ENCODE results near the gene GABPB2. TPM values are rescaled to one million over a fixed set of nuclear protein-coding genes. Genes with fewer than 3 reads are reported as not detected.

The GABPB2 gene
- total and polyA plus RNA-seq, 2 of the 13 experiments (the other 11 are each of a cell fraction or from before 2014, with no cell fraction given), result 0.09 TPM; not detected in 1

DNA sequence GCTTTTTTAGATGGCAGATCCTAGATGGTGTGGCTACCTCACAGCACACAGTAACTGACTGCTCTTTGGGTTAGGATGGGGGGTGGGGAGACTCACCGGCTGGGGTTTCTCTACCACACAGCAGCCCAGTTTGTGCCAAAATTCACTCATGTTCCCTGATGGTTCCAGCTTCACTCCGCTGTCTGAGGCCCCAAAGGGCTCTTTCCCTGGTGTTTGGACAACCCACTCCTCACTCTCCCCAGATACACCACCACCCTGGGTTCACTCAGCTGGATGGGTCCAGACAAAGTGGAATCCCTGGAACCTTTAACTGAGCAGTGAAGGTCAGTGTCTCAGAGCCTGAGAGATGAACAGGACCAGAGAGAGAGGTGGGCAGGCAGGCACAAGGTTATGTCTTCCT lies 15.0 kb upstream of the GABPB2 start:
- Histone ChIP-seq H3K4me3 (replicated peaks in 1 of 3; ENCODE audit: insufficient read depth in 1 of 3, low read depth in 2 of 3, low read length in 3 of 3) (no peak overlapping the region), H3K27ac (ENCODE audit: extremely low read length, insufficient read depth, low read length) (no peak overlapping the region), H3K27me3 (ENCODE audit: control insufficient read depth in 1 of 2, insufficient read depth in 2 of 2, low read length in 2 of 2) (no peaks in the 10 kb centered on the region), H4K20me1 (ENCODE audit: insufficient read depth, low read length) (no peaks in the 10 kb centered on the region), H2AFZ (ENCODE audit: low read length) (no peak overlapping the region), H3K79me2 (ENCODE audit: insufficient read depth, low read length) (peaks cover 19% of the 10 kb centered on the region), H3K4me1 (ENCODE audit: insufficient read depth, low read length) (peaks cover 58% of the 10 kb centered on the region), H3K36me3 (replicated peaks in 1 of 2; ENCODE audit: control insufficient read depth in 1 of 2, insufficient read depth in 2 of 2, low read length in 2 of 2) (peaks cover 13 to 34% of the 10 kb centered on the region in 2 experiments), H3K9me3 (ENCODE audit: low read length) (no peaks in the 10 kb centered on the region), H3K4me2 (ENCODE audit: low read depth, low read length) (no peak overlapping the region), H3K9ac (ENCODE audit: insufficient read depth, low read depth, low read length) (no peak overlapping the region)
- DNase-seq (ENCODE audit: low spot score) (no peak), FAIRE-seq (no peak), ATAC-seq (no peak)
- in situ Hi-C loops (cut with HindIII; ENCODE audit: extremely low pct_ligation_motif_present, low pct_unique_long_range_greater_than_20kb) (no loop called here), intact Hi-C loops (cut with micrococcal nuclease; ENCODE audit: unreplicated experiment) (no loop called here)
- CTCF ChIA-PET (ENCODE audit: low intra/inter-chr PET ratio, low total read pairs), result no interaction called here
- WGBS (ENCODE audit: low lambda C conversion rate), result 100% methylated on average over 1 of the region's 2 CpGs
- no TSS peak for BruUV-seq (replicated peaks)
- POLR2A ChIA-PET, result interaction anchor here (0.6 to 1.2 kb wide), 2 partner anchors 9 to 49 kb away, joined by 3 read pairs; partner anchors contain the start of gene MINDY1
- TF ChIP-seq, protein P1, sequence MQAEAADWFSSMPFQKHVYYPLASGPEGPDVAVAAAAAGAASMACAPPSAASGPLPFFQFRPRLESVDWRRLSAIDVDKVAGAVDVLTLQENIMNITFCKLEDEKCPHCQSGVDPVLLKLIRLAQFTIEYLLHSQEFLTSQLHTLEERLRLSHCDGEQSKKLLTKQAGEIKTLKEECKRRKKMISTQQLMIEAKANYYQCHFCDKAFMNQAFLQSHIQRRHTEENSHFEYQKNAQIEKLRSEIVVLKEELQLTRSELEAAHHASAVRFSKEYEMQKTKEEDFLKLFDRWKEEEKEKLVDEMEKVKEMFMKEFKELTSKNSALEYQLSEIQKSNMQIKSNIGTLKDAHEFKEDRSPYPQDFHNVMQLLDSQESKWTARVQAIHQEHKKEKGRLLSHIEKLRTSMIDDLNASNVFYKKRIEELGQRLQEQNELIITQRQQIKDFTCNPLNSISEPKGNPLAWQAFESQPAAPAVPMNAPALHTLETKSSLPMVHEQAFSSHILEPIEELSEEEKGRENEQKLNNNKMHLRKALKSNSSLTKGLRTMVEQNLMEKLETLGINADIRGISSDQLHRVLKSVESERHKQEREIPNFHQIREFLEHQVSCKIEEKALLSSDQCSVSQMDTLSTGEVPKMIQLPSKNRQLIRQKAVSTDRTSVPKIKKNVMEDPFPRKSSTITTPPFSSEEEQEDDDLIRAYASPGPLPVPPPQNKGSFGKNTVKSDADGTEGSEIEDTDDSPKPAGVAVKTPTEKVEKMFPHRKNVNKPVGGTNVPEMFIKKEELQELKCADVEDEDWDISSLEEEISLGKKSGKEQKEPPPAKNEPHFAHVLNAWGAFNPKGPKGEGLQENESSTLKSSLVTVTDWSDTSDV (CRISPR knock-in tag; IDR thresholded peaks at IDR 0.05), result no peak
- TF ChIP-seq, protein P2, sequence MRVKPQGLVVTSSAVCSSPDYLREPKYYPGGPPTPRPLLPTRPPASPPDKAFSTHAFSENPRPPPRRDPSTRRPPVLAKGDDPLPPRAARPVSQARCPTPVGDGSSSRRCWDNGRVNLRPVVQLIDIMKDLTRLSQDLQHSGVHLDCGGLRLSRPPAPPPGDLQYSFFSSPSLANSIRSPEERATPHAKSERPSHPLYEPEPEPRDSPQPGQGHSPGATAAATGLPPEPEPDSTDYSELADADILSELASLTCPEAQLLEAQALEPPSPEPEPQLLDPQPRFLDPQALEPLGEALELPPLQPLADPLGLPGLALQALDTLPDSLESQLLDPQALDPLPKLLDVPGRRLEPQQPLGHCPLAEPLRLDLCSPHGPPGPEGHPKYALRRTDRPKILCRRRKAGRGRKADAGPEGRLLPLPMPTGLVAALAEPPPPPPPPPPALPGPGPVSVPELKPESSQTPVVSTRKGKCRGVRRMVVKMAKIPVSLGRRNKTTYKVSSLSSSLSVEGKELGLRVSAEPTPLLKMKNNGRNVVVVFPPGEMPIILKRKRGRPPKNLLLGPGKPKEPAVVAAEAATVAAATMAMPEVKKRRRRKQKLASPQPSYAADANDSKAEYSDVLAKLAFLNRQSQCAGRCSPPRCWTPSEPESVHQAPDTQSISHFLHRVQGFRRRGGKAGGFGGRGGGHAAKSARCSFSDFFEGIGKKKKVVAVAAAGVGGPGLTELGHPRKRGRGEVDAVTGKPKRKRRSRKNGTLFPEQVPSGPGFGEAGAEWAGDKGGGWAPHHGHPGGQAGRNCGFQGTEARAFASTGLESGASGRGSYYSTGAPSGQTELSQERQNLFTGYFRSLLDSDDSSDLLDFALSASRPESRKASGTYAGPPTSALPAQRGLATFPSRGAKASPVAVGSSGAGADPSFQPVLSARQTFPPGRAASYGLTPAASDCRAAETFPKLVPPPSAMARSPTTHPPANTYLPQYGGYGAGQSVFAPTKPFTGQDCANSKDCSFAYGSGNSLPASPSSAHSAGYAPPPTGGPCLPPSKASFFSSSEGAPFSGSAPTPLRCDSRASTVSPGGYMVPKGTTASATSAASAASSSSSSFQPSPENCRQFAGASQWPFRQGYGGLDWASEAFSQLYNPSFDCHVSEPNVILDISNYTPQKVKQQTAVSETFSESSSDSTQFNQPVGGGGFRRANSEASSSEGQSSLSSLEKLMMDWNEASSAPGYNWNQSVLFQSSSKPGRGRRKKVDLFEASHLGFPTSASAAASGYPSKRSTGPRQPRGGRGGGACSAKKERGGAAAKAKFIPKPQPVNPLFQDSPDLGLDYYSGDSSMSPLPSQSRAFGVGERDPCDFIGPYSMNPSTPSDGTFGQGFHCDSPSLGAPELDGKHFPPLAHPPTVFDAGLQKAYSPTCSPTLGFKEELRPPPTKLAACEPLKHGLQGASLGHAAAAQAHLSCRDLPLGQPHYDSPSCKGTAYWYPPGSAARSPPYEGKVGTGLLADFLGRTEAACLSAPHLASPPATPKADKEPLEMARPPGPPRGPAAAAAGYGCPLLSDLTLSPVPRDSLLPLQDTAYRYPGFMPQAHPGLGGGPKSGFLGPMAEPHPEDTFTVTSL (CRISPR knock-in tag; IDR thresholded peaks at IDR 0.05; ENCODE audit: borderline replicate concordance), result no peak
- TF ChIP-seq HOXA7 (CRISPR knock-in tag; IDR thresholded peaks at IDR 0.05), result no peak
- no peak for TF ChIP-seq RBM39 (IDR thresholded peaks at IDR 0.05; ENCODE audit: low read depth, low read length, poor library complexity, severe bottlenecking)
- TF ChIP-seq EP300 (IDR thresholded peaks at IDR 0.05; ENCODE audit: low read depth in 2 of 2, low read length in 2 of 2), result no peak
- no peak for TF ChIP-seq EP300 (CRISPR knock-in tag; IDR thresholded peaks at IDR 0.05; ENCODE audit: borderline replicate concordance)
- no peak for TF ChIP-seq RFXAP (CRISPR knock-in tag; IDR thresholded peaks at IDR 0.05; ENCODE audit: borderline replicate concordance)
- no peak for TF ChIP-seq ZNF382 (CRISPR knock-in tag; IDR thresholded peaks at IDR 0.05; ENCODE audit: borderline replicate concordance)
- TF ChIP-seq TBP (CRISPR knock-in tag; IDR thresholded peaks at IDR 0.05), result no peak
- no peak for TF ChIP-seq BHLHE40 (IDR thresholded peaks at IDR 0.05; ENCODE audit: low read length)
- TF ChIP-seq ARNT (IDR thresholded peaks at IDR 0.05), result no peak
- TF ChIP-seq, protein P3, sequence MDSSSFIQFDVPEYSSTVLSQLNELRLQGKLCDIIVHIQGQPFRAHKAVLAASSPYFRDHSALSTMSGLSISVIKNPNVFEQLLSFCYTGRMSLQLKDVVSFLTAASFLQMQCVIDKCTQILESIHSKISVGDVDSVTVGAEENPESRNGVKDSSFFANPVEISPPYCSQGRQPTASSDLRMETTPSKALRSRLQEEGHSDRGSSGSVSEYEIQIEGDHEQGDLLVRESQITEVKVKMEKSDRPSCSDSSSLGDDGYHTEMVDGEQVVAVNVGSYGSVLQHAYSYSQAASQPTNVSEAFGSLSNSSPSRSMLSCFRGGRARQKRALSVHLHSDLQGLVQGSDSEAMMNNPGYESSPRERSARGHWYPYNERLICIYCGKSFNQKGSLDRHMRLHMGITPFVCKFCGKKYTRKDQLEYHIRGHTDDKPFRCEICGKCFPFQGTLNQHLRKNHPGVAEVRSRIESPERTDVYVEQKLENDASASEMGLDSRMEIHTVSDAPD (CRISPR knock-in tag; IDR thresholded peaks at IDR 0.05), result no peak
- no peak for TF ChIP-seq HNRNPLL (IDR thresholded peaks at IDR 0.05; ENCODE audit: low read depth, low read length, poor library complexity, severe bottlenecking)
- no peak for TF ChIP-seq TEAD3 (CRISPR knock-in tag; optimal IDR thresholded peaks at IDR 0.05; ENCODE audit: borderline replicate concordance)
- no peak for TF ChIP-seq NKX3-1 (CRISPR knock-in tag; IDR thresholded peaks at IDR 0.05)
- TF ChIP-seq STAT5B (CRISPR knock-in tag; IDR thresholded peaks at IDR 0.05), result no peak
